HCT116 (cell line): ENCODE results near the gene NET1. TPM values are rescaled to one million over a fixed set of nuclear protein-coding genes. Genes with fewer than 3 reads are reported as not detected.

Experiments
- ATAC-seq: fragments of 200-7000 bp; cut with Tn5 transposase; 2 replicates; pipeline ENCODE4 v1.9.1; 2020; ENCODE audit warnings: mild to moderate bottlenecking, moderate library complexity
- BruUV-seq: library from RNA; stranded (reverse); fragments of 400-500 nt; replicated peaks from 2 replicates; lab custom pipeline; 2021; lab: Mats Ljungman, UMichigan
- CTCF ChIA-PET: fragments of 300-600 bp; sonication (Branson Sonifier 250); formaldehyde crosslinking; loops from one replicate; lab custom pipeline; 2021; ENCODE audit warnings: antibody characterized with exemption; lab: Charles Lee
- POLR2A ChIA-PET: fragments of 300-600, 350-600 bp; sonication (Branson Sonifier 250); formaldehyde crosslinking; loops from one replicate; lab custom pipeline; 2021; ENCODE audit warnings: antibody characterized with exemption; lab: Charles Lee
- RAD21 ChIA-PET, 2 experiments: fragments of 300-600 bp; sonication (Branson Sonifier 250); formaldehyde crosslinking; loops; one replicate each; lab custom pipeline; 2023; ENCODE audit warnings: low total read pairs in 2 of 2; ENCODE audit not compliant: uncharacterized antibody in 2 of 2, unreplicated experiment in 2 of 2, low non-redundant PET in 1 of 2; lab: Charles Lee
- DNase-seq: peaks from one replicate; pipeline ENCODE4 v3.0.0-alpha.2; 2010; ENCODE audit warnings: low read depth, low spot score
- H2AFZ ChIP-seq: fragments of 200-600 bp; shearing (Covaris generic), sonication (generic); 2 replicates; pipeline ENCODE4 v1.6.1; 2017; ENCODE audit warnings: low read depth, mixed run types, mixed read lengths, antibody characterized with exemption, low read length; ENCODE audit not compliant: poor library complexity, severe bottlenecking
- H3K27ac ChIP-seq: 2 replicates; pipeline ENCODE4 v1.5.1; 2012; ENCODE audit warnings: low read depth, low read length
- H3K27me3 ChIP-seq: fragments of 200-600 bp; sonication (generic); 2 replicates; pipeline ENCODE4 v1.6.1; 2016; ENCODE audit warnings: mixed run types, low read length, mixed read lengths; ENCODE audit not compliant: insufficient read depth
- H3K36me3 ChIP-seq, 2 experiments: fragments of 200-500 bp in 1 of 2; fragments of 200-600 bp in 1 of 2; sonication (Bioruptor generic) in 1 of 2; sonication (generic) in 1 of 2; 2 replicates each; pipeline versions ENCODE4 v1.5.1 to v1.6.1; 2014 to 2016; ENCODE audit warnings: low read length in 2 of 2, inconsistent platforms in 1 of 2, mixed read lengths in 1 of 2, mixed run types in 1 of 2; ENCODE audit not compliant: insufficient read depth in 2 of 2, control insufficient read depth in 1 of 2
- H3K4me1 ChIP-seq, 2 experiments: fragments of 200-600 bp in 1 of 2; sonication (generic) in 1 of 2; 2 replicates each; pipeline versions ENCODE4 v1.5.1 to v1.6.1; 2012 to 2017; ENCODE audit warnings: low read length in 2 of 2, inconsistent platforms in 1 of 2, mild to moderate bottlenecking in 1 of 2, mixed read lengths in 1 of 2, mixed run types in 1 of 2, moderate library complexity in 1 of 2; ENCODE audit not compliant: insufficient read depth in 2 of 2, control insufficient read depth in 1 of 2
- H3K4me2 ChIP-seq: fragments of 200-600 bp; sonication (generic); 2 replicates; pipeline ENCODE4 v1.6.1; 2017; ENCODE audit warnings: mixed run types, low read length, mixed read lengths
- H3K4me3 ChIP-seq, 2 experiments: fragments of 200-600 bp in 1 of 2; sonication (generic) in 1 of 2; replicated peaks in 1 of 2; 2 replicates each; pipeline ENCODE4 v1.5.1; 2011 to 2016; ENCODE audit warnings: low read length in 2 of 2, control low read depth in 1 of 2, low read depth in 1 of 2, mild to moderate bottlenecking in 1 of 2, mixed read lengths in 1 of 2, mixed run types in 1 of 2
- H3K79me2 ChIP-seq: fragments of 200-600 bp; sonication (generic); 2 replicates; pipeline ENCODE4 v1.6.1; 2017; ENCODE audit warnings: mild to moderate bottlenecking, mixed run types, low read length, moderate library complexity, mixed read lengths; ENCODE audit not compliant: insufficient read depth
- H3K9ac ChIP-seq: fragments of 200-600 bp; sonication (generic); 2 replicates; pipeline ENCODE4 v1.6.1; 2016; ENCODE audit warnings: low read length, mixed read lengths
- H3K9me2 ChIP-seq: fragments of 200-600 bp; sonication (generic), shearing (Covaris generic); 2 replicates; pipeline ENCODE4 v1.6.1; 2017; ENCODE audit warnings: mixed run types, mild to moderate bottlenecking, moderate library complexity; ENCODE audit not compliant: insufficient read depth
- H3K9me3 ChIP-seq, 2 experiments: fragments of 200-500 bp in 1 of 2; fragments of 200-600 bp in 1 of 2; sonication (Bioruptor generic) in 1 of 2; sonication (generic) in 1 of 2; 2 replicates each; pipeline ENCODE4 v1.6.1; 2014 to 2017; ENCODE audit warnings: low read length in 2 of 2, mixed read lengths in 2 of 2, inconsistent platforms in 1 of 2, low read depth in 1 of 2, mild to moderate bottlenecking in 1 of 2, mixed run types in 1 of 2, moderate library complexity in 1 of 2; ENCODE audit not compliant: control insufficient read depth in 1 of 2, insufficient read depth in 1 of 2
- H4K20me1 ChIP-seq: fragments of 200-600 bp; sonication (generic), shearing (Covaris generic); 2 replicates; pipeline ENCODE4 v1.6.1; 2017; ENCODE audit warnings: mixed run types, mild to moderate bottlenecking, moderate library complexity; ENCODE audit not compliant: insufficient read depth
- CBX3 ChIP-seq: IDR thresholded peaks from 2 replicates; pipeline ENCODE4 v1.6.1; 2012; ENCODE audit warnings: low read depth
- CEBPB ChIP-seq: IDR thresholded peaks from 2 replicates; pipeline ENCODE4 v1.6.1; 2012; ENCODE audit warnings: low read depth
- EGR1 ChIP-seq: IDR thresholded peaks from 2 replicates; pipeline ENCODE4 v1.6.1; 2012; ENCODE audit warnings: low read depth
- ELF1 ChIP-seq: IDR thresholded peaks from 2 replicates; pipeline ENCODE4 v1.6.1; 2012; ENCODE audit warnings: low read depth, borderline replicate concordance
- EZH2 ChIP-seq: fragments of 200-600 bp; sonication (generic); IDR thresholded peaks from 2 replicates; pipeline ENCODE4 v1.6.1; 2017; ENCODE audit warnings: antibody characterized with exemption, mixed run types
- EZH2phosphoT487 ChIP-seq: fragments of 200-600 bp; IDR thresholded peaks from 2 replicates; pipeline ENCODE4 v1.6.1; 2018; ENCODE audit warnings: antibody characterized with exemption, borderline replicate concordance
- FOSL1 ChIP-seq: IDR thresholded peaks from 2 replicates; pipeline ENCODE4 v1.6.1; 2012; ENCODE audit warnings: low read depth
- JUND ChIP-seq: IDR thresholded peaks from 2 replicates; pipeline ENCODE4 v1.6.1; 2012
- POLR2A ChIP-seq: IDR thresholded peaks from 2 replicates; pipeline ENCODE4 v1.7.0; 2011; ENCODE audit warnings: borderline replicate concordance; ENCODE audit not compliant: insufficient read depth, insufficient read length; ENCODE audit errors: extremely low read depth
- RAD21 ChIP-seq: IDR thresholded peaks from 2 replicates; pipeline ENCODE4 v1.6.1; 2012; ENCODE audit warnings: low read depth, mild to moderate bottlenecking
- SIN3A ChIP-seq: IDR thresholded peaks from 2 replicates; pipeline ENCODE4 v1.6.1; 2012; ENCODE audit warnings: low read depth
- SP1 ChIP-seq: IDR thresholded peaks from 2 replicates; pipeline ENCODE4 v1.6.1; 2012; ENCODE audit warnings: low read depth
- SRF ChIP-seq: IDR thresholded peaks from 2 replicates; pipeline ENCODE4 v1.6.1; 2012; ENCODE audit warnings: low read depth
- YY1 ChIP-seq: IDR thresholded peaks from 2 replicates; pipeline ENCODE4 v1.6.1; 2011; ENCODE audit warnings: low read length, low read depth, moderate library complexity, mild to moderate bottlenecking; ENCODE audit not compliant: insufficient replicate concordance; ENCODE audit errors: extremely low read depth
- ZFX ChIP-seq: fragments of 450-650 bp; IDR thresholded peaks from 2 replicates; pipeline ENCODE4 v1.6.1; 2017
- ZNF274 ChIP-seq: fragments of 200-500 bp; sonication (Bioruptor generic); IDR thresholded peaks from 2 replicates; pipeline ENCODE4 v1.6.1; 2014; ENCODE audit warnings: mild to moderate bottlenecking, low read depth, low read length, inconsistent platforms
- intact Hi-C: fragments of 100-400 bp; cut with micrococcal nuclease; formaldehyde crosslinking; loops from 2 replicates; pipeline ENCODE4 v1.10.0; 2022
- total RNA-seq: library from RNA; stranded (reverse); gene quantifications from one replicate; pipeline ENCODE4 v1.2.1, GENCODE V29; 2021; ENCODE audit not compliant: unreplicated experiment
- TF ChIP-seq, protein P1 (sequence below), 3 experiments: fragments of 200-600 bp in 1 of 3; sonication (generic) in 1 of 3; IDR thresholded peaks in 2 of 3; conservative IDR thresholded peaks in 1 of 3; 2 replicates each; pipeline ENCODE4 v1.5.1; 2012 to 2017; ENCODE audit warnings: low read depth in 2 of 3, low read length in 2 of 3, antibody characterized with exemption in 1 of 3, borderline replicate concordance in 1 of 3, control low read depth in 1 of 3, mild to moderate bottlenecking in 1 of 3, mixed read lengths in 1 of 3, mixed run types in 1 of 3, moderate library complexity in 1 of 3; ENCODE audit not compliant: insufficient read depth in 1 of 3
- TF ChIP-seq, protein P2 (sequence below): IDR thresholded peaks from 2 replicates; pipeline ENCODE4 v1.6.1; 2012
- TF ChIP-seq, protein P3 (sequence below): IDR thresholded peaks from 2 replicates; pipeline ENCODE4 v1.6.1; 2012

NET1 gene
- total RNA-seq, 1 experiment from 2014 or later = 51.2 TPM

DNA sequence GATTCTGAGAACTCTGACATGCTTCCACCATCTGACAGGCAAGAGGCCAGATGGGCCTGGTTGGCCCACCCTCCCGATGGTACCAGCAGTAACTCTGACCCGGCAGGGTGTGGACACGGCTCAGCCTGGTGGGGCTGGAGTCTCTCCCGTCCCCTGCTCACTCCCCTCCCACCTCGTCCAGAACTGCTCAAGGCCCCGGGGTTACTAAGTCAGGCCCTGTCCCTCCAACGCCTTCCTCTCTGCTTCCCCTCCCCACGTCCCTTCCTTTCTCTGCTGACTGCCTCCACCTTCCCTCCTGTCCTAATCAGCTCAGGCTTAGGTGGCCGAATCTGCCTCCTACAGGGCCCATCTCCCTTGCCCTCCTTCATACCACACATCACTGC, 74.5 kb downstream of the NET1 start:
- Histone ChIP-seq H3K36me3 (no peaks in the 10 kb centered on the region), H3K9me3 (no peaks in the 10 kb centered on the region), H3K4me2 (no peak overlapping the region)
- intact Hi-C loops = no loop called here
- RAD21 ChIA-PET = no interaction called here
- DNase-seq (no peak), ATAC-seq (no peak)
- TF ChIP-seq ZNF274 (no peak), CEBPB (no peak), YY1 (no peak), CBX3 (no peak), EZH2phosphoT487 (no peak), EZH2 (no peak), RAD21 (no peak)
- TF ChIP-seq, all 23 proteins: peak for 0
- Histone ChIP-seq H3K4me3 (no peak overlapping the region), H3K9me2 (no peaks in the 10 kb centered on the region), H3K27ac (no peak overlapping the region), H3K79me2 (no peaks in the 10 kb centered on the region), H3K9ac (no peak overlapping the region), H3K27me3 (no peaks in the 10 kb centered on the region), H4K20me1 (no peaks in the 10 kb centered on the region), H3K4me1 (peaks cover 0 to 5% of the 10 kb centered on the region in 2 experiments; a peak in 1 of 4 replicates), H2AFZ (no peak overlapping the region)
- ChIA-PET POLR2A (no interaction called here), CTCF (no interaction called here)
- BruUV-seq = no TSS peak

DNA sequence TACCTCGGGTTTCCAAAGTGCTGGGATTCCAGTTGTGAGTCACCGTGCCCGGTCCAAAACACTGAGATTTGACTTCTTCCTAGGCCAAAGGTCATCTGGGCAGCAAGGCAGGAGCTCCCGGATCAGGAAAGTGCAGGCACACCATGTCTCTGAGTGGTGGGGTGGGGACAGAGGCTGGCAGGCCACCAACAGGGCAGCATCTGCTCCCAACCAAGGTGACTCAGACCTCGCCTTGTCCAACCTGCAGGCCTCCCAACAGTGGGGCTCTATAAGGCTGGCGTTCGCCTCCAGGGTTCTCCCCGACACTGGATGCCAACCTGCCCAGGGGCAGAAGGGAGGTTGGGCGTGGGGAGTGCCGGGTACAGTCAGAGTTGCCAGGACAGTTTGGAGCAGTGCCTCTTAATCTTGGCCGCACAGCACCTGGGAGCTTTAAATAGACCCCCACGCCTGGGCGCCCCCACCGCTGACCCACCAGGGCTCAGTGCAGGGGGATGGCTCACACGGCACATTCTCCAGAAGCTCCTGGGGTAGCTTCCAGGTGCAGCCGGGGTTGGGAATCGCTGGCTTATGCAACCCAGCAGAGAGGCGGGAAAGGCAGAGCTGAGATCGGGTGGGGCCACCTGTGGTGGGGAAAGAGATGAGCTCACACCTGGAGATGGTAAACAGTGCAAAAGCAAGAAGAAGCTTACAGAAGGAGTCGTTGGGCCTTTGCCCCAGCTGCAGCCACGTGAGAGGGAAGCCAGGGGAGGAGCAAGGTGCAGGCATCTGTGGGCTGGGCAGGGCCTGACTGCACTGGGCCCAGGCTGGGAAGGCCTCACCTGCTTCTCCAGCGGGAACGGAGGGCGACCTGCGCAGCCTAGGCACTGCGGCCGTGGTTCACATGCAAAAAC, 76.2 kb downstream of the NET1 start:
- Histone ChIP-seq H3K9ac (no peak overlapping the region), H3K27ac (no peak overlapping the region), H3K79me2 (no peaks in the 10 kb centered on the region), H3K27me3 (no peaks in the 10 kb centered on the region), H3K36me3 (no peaks in the 10 kb centered on the region), H3K4me1 (peaks cover 0 to 5% of the 10 kb centered on the region in 2 experiments; a peak in 1 of 4 replicates), H3K4me2 (no peak overlapping the region), H3K9me3 (no peaks in the 10 kb centered on the region), H3K9me2 (no peaks in the 10 kb centered on the region), H3K4me3 (no peak overlapping the region), H2AFZ (no peak overlapping the region), H4K20me1 (no peaks in the 10 kb centered on the region)
- ATAC-seq (peak; percentile 32), DNase-seq (peak; percentile 7)
- ChIA-PET RAD21 (interaction anchor here in 1 of 2 experiments (0.7 kb wide), 1 partner anchor 139 kb away, joined by 3 read pairs; no protein-coding TSS in a partner anchor), CTCF (no interaction called here), POLR2A (no interaction called here)
- no TSS peak for BruUV-seq
- intact Hi-C loops = no loop called here
- TF ChIP-seq CEBPB = peak; percentile 47; the same call in 1 of the 2 replicates
- TF ChIP-seq, protein P1, sequence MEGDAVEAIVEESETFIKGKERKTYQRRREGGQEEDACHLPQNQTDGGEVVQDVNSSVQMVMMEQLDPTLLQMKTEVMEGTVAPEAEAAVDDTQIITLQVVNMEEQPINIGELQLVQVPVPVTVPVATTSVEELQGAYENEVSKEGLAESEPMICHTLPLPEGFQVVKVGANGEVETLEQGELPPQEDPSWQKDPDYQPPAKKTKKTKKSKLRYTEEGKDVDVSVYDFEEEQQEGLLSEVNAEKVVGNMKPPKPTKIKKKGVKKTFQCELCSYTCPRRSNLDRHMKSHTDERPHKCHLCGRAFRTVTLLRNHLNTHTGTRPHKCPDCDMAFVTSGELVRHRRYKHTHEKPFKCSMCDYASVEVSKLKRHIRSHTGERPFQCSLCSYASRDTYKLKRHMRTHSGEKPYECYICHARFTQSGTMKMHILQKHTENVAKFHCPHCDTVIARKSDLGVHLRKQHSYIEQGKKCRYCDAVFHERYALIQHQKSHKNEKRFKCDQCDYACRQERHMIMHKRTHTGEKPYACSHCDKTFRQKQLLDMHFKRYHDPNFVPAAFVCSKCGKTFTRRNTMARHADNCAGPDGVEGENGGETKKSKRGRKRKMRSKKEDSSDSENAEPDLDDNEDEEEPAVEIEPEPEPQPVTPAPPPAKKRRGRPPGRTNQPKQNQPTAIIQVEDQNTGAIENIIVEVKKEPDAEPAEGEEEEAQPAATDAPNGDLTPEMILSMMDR (IDR thresholded peaks at IDR 0.05 in 2 of 3, conservative IDR thresholded peaks at IDR 0.05 in 1 of 3; ENCODE audit: borderline replicate concordance in 1 of 3, insufficient read depth in 1 of 3, low read depth in 2 of 3, low read length in 2 of 3) = no peak
- no peak for TF ChIP-seq ZFX
- no peak for TF ChIP-seq ZNF274
- TF ChIP-seq SP1 = 0 out of 2 replicates have a peak, but pooled peaks have one; percentile 8
- TF ChIP-seq ELF1 = no peak
- no peak for TF ChIP-seq EGR1
- no peak for TF ChIP-seq JUND
- no peak for TF ChIP-seq SIN3A
- TF ChIP-seq, protein P2, sequence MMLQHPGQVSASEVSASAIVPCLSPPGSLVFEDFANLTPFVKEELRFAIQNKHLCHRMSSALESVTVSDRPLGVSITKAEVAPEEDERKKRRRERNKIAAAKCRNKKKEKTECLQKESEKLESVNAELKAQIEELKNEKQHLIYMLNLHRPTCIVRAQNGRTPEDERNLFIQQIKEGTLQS = no peak
- no peak for TF ChIP-seq SRF
- TF ChIP-seq FOSL1 = no peak
- no peak for TF ChIP-seq RAD21
- TF ChIP-seq, protein P3, sequence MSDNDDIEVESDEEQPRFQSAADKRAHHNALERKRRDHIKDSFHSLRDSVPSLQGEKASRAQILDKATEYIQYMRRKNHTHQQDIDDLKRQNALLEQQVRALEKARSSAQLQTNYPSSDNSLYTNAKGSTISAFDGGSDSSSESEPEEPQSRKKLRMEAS = peak; percentile 36; the same call in 1 of the 2 replicates
- TF ChIP-seq POLR2A = no peak
- TF ChIP-seq CBX3 = no peak
- TF ChIP-seq EZH2phosphoT487 = no peak
